HG02798 (cell line): ENCODE measurements around the gene RAB44.

Experiments
- ATAC-seq: cut with Tn5 transposase; IDR thresholded peaks from one replicate; pipeline ENCODE4 v1.9.1; 2021; ENCODE audit warnings: mild to moderate bottlenecking; ENCODE audit not compliant: unreplicated experiment, poor library complexity

The RAB44 gene

DNA sequence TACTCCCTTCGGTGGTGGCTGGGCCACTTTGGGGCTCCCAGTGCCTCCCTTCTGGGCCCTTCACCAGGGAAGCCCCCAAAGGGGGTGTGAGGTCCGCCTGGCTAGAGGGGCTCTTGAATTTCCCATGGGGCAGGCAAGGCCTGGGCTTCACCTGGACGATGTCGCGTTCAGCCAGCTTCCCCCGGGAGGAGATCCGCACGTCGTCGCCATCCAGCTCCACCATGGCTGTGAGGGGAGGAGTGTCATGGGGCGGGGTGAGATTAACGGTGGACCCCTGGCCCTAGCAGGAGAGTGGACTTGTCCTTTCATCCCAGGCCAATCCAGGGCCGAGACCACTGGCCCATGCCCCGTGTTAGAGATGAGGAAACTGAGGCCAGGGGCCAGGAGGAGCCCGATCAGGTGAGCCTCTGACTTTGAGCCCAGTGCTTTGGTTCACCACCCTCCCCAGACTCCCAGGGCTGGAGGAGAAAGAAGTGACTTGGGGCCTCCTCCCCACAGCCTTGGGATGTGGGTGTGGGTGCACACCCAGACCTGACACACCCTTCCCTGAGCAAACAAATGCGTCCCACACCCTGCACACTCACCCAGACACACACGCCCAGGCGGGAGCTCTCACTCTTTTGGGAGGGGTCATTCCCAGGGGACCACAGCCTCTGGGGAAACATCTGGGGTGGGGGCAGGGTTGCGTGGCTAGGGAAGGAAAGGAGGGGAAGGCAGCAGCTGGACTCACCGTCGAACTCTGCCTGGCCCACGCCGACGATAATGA lies 46.1 kb downstream of the RAB44 start:
- ATAC-seq, result no peak

DNA sequence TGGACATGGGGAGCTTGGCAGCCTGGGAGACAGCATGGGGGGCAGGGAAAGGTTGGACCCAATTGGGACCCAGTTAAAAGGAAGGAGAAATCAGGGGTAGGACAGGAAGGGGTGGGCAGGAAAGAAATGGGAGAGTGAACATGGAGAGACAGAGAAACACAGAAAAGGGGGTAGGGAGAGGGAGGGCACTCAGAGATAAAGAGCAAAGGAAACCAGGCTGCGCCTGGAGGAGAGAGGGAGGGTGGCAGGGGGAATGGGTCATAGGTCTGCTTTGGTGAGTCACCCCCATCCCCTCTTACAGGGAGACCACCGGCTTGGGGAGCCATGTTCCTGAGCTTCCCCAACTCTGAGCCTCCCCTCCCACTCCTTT lies 46.7 kb downstream of the RAB44 start:
- ATAC-seq, result no peak

DNA sequence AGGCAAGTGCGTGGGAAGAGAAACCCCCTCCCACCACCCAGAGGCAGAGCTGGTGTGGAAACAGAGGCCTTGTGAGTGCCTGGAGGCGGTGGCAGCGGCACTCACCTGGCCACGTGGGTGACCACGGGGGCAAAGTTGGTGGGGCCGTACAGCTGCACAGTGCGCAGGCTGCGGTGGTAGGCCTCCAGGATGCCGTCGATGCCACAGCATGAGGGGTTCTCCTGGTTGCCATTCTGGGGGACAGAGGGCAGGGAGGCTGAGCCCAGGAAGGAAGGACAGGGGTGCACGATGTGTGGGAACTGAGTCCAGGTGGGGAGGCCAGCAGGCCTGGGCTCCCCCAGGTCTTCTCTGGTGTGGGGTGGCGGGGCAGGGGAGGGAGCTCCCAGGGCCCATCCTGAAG lies 47.7 kb downstream of the RAB44 start:
- ATAC-seq, result no peak

DNA sequence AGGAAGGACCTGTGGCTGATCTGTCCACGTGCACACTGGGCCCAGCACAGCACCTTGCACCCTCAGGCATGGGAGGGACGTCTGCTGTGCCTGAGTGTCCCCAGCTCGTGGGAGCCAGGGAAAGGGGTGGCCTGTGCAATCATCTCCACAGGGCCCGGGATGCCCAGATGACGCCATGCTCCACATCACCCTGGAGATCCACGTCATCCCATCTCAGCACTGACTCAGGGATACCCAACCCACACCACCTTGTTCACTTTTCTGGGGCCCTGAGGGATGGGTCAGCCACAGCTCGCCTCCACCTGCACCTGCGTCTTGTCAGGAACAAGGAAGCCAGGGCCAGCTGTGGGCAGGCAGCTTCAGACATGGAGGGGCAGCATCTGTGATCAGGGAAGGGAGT lies 48.2 kb downstream of the RAB44 start:
- no peak for ATAC-seq

DNA sequence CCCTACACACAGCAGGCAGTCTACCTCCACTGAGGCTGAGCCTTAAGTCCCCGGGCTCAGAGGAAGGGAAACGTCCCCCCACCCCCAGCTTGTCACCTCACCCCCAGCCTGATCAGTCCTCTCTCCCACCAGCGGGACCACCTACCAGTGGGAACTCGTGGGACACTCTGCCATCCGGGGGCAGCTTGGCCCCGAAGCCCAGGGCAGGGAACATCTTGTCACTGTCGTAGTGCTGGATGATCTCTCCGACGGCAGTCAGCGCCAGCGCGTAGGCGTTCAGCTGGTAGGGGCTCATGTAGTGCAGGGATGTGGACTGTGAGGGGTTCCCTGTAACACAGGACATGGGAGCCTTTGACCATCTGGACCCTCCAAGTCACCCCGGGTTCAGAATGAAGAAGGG lies 48.6 kb downstream of the RAB44 start:
- ATAC-seq, result no peak

DNA sequence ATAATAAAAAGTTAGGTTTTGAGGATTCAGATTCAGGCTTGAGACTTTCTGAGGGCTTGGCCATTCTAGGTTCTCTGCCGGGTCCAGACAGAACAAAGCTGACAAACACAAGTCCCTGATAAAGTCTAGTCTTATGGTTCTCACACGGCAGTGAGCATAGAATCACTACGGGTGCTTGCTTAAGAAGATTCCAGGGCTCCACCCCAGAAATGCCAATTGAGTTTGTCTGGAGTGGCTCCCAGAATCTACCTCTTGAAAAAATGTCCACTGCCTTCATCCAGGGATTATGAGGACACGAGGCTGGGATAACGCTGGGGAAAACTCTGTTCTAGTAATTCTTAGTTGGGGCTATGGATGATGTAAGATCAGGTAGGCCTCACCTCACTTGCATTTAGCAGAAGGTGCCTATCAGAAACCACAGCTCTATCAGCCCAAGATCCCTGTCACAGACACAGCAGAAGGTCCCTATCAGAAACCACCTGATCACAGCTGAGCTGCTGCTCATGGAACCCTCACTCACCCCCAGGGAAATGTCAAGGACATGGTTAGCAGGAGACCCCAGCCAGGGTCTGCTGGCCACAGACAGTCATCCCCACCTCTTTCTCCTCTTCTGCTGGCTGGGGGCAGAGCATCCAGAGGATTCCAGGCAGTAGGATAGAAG lies 52.3 kb downstream of the RAB44 start:
- no peak for ATAC-seq

DNA sequence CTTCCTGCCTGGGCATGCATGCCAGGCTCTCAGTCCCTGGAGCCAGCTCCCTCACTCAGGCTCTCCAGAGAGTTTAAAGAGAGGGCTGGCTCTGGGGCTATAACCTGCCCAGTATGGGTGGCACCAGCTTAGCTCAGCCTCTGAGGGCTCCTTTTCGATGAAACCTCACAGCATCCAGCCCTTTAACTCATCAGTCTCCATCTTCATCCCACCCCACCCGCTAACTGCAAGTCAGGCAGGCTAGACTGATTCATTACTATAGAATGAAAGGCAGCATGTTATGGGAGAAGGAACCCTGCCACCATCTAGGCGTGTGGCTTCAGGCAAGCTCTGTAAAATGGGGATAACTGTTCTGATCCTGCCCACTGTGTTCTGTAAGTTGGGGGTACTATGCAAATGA lies 53.5 kb downstream of the RAB44 start:
- no peak for ATAC-seq

DNA sequence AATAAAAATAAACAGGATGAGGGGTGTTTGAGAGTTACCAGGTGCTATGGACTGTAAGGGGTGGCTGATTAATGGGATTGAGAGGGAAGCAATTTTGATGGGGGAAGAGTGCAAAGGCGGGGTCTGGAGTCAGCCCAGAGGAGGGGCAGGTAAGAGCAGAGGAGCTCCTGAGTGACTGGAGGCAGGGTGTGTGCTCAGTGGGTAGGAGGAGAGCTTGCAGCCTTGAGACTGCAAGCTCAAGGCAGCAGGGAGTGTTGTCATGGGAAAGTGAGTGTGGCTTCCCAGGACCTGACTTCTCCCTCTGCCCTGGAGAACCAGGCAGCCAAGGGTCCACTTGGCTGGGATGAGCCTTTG lies 54.2 kb downstream of the RAB44 start:
- no peak for ATAC-seq

DNA sequence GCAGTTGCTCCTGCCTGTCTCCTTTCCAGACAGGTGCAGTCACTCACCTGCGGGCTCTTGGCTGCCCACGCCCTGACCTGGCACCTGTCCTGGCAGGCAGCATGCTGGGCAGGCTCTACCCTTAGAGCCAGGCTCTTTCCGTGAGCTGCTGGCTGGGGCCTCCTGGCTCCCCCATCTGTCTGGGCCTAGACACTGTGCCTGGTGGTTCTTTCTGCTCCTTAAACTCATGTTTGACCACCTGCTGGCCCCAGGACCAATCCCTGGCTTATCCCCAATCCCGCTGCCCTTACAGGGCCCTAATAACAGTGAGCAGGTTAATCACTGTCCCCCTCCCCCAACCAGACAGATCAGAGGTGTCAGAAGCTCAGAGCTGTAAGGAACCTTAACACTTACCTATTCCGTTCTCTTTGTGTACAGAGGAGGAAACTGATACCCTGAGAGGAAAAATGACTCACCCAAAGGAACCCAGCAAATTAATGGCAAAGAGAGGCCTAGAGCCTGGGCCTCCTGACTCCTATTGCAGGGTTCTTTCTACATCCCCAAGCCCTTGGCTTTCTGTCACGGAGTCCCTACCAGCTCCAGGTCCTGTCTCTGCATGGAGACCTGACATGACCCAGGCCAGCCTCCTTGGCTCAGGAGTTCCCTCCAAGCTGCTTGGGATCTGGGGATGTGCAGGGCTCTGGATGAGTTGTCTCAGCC lies 54.7 kb downstream of the RAB44 start:
- ATAC-seq, result no peak

DNA sequence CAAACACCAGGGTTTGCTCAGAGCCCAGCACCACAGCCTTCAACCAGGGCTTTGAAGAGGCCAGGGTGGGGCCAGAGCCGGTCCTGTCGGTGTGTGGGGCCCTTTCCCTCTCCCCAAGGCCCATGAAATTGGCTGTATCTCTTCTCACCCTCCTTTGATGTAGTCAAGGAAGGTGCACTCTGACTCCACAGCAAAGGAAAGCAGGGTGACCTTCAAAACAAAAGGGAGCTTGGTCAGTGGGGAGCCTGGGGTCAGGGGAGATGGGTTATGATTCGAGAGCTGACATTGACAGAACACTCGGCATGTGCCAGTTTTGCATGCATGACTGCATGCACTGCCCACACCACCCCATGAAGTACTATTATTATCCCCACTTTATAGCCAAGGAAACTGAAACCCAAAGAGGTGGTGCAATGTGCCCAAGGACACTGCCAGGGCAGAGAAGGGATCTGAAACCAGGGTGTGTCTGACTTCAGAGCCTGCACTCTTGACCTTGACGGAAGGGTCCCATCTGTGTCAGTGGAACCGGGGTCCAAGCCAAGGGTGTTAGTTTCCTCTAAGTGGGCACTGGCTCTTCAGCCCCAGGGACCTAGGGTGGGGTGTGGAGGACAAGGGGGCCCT lies 55.4 kb downstream of the RAB44 start:
- peak; percentile 53 for ATAC-seq

DNA sequence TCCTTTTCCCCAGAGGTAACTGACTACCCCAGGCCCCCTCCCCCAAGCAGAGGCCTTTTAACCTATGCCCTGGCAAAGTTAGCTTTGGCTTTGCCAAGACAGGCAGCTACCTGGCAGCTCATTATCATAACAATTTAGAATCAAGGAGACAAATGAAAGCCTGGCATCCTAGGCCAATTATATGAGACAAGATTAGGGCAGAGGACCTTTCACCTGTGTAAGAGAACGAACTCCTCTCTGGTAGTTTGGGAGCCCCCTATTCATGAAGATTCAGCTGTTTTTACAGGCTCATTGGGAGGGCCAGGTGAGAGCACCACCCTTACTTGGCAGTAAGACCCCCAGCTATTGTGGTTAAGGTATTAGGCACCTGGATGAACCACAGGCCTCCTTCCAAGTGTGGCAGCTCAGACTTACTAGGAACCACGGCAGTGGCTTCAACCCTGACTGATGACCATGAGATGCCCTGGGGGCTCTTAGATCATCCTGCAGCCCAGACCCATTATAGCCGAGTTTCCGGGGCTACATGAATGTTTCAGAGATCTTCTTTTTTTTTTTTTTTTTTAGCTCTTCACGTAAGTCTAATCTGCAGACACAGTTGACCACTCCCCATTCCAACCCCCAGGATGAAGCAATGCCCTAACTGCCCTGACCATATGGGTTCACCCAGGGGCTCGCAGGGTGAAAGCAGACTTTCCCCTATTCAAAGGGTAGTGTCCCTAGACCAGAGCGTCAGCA lies 56.2 kb downstream of the RAB44 start:
- no peak for ATAC-seq

DNA sequence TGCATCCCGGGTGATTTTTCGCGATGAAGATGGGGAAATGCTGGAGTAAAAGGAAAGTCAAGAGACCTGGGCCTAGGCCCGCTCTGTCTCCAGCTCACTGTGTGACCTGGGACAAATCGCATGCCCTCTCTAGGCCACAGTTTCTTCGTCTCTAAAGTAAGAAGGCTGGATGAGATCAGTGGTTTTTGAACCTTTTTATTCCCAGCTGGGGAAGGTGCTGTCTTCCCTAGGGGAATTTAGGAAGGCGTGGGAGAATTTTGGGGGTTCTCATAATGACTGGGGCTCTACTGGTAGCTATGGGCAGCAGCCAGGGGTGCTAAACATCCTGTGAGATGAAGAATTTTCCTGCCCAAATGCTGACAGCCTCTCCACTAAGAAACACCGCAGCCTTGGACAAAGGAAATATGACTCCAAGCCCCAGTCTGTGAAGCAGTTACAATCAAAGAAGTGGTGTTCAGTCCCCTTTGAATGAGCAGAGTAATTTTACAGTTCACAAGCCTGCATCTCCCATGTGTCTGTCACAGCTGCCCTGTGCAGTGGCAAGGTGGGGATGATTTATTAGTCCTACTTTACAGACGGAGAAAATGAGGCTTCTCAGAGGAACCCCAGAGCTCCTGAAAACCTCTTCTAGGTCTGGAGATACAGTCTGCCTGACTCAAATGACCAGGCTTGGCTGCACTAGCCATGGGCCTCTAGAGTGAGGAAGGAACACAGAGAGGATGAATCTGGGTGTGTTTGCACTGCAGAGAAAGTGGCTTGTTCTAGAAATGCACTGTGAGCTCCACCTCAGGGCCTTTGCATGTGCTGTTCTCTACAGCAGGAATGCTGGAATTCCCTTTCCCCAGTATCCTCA lies 57.2 kb downstream of the RAB44 start:
- ATAC-seq, result no peak

DNA sequence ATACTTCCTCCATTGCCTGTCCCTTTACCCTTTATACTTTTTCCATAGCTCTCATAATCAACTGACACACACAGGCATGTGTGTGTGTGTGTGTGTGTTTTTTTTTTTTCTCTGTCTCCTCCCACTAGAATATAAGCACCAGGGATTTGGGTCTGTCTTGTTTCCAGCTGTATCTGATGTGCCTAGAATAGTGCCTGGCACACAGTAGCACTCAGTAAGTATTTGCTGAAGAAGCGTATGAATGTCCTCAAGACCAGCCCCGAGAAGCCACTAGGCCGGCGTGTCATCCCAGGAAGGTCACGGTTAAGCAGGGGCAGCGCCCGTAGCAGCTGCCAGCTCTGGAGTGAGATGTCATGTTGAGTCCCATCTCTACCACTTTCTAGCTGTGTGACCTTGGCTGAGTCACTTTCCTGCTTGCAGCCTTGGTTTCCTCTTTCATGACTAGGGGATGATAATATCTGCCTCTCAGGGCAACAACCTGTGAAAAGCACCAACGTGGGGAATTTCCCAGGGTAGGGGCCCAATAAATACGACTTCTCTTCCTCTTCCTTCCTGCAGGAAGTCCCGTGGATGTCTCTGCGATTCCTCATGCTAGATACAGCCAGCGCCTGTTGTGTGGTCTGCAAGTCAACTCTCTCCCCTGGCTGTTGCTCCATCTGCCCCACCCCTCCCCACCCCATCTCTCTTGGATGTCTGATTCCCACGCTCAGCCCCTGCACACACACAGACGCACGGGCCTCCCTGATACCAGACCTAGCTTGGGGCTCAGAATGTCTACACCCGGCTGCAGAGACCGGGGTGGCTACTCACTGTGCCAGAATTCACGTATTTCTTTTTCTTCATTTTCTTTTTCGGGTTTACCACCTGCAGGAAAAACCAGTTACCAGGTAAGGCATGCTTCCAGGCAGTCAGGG lies 58.1 kb downstream of the RAB44 start:
- ATAC-seq, result no peak

DNA sequence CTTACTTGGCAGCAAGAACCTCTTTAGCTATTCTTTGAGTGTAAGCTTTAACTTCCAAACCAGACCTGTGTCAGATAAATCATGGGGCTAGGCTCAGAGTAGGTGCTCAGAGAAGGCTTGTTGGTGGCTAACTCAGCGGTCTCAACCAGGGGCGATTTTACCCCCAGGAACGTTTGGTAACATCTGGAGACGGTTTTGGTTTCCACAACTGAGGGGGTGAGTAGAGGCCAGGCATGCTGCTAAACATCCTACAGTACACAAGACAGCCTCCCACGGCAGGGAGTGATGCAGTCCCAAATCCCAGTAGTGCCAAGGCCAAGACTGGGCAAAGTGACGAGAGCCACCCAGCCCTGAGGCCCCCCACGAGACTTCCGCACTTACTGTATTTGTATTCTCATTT lies 59.2 kb downstream of the RAB44 start:
- no peak for ATAC-seq

DNA sequence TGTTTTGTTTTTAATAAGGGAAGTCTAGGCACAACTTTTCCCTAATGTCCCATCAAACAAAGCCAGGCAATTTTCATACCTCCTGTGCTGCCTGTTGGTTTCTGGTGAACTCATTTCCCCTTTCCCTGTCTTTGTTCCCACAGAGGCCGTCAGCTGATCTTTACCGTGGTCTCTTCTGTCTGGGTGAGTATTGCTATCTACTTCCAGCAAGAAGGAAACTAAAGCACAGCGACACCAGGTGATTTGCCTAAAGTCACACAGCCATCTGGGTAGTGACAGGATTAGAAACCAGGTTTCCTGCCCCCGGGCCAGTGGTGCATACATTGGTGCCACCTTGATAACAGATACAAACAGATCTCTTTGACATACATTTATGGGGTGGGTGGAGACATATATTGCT lies 59.6 kb downstream of the RAB44 start:
- ATAC-seq, result peak; percentile 35

DNA sequence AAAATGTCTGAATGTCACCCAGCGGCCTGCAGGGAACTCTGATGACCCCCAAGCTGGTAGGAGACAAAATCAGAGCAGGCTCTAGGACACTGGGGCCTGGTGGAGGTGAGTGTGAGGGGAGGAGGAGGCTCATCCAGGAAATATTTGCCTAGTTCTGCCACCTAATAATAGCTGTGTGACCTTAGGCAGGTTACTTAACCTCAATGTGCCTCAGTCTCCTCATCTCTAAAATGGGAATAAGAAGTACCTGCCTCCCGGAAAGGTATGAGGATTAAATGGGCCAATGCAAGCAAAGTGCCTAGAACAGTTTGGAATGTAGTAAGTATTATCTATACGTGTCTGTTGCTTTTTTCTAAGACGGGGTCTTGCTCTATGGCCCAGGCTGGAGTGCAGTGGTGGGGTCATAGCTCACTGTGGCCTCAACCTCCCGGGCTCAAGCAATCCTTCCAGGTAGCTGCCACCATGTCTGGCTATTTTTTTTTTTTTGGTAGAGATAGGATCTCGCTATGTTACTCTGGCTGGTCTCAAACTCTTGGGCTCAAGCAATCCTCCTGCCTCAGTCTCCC lies 60.4 kb downstream of the RAB44 start:
- ATAC-seq, result no peak

DNA sequence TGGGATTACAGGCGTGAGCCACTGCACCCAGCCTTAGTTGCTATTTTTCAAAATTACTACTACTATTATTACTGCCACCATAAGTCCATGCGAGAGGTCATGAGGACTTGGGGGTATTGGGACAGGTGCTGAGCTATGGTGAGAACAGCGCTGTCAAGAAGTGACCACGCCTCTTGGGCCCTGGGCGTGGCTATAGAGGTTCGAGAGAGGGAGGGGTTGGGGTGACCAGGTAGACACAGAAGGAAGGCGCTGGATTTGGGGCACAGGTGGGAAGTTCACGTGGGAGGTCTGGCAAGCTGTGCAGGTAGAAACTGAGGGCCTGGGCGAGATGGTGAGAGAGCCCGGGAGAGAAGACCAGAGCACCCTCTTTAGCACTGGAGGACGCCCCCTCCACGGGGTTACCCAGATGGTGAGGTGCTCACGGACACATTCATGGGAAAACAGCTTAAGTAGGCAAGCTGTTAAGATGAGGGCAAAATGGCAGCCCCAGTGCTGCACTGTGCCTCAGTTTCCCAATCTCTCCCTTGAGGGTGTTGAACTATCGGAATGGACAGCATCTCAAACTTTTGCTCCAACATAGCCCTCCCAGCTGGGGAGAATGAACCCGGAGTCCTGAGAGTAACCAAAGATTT lies 61.0 kb downstream of the RAB44 start:
- ATAC-seq, result no peak
